ENCODE results near the gene ACOXL.

- TF ChIP-seq POLR2A (IDR thresholded peaks at IDR 0.05) (no peak), CTCF (IDR thresholded peaks at IDR 0.05) (no peak)
These were observed 298.6 kb downstream of the ACOXL start for GRCh38 chr2:111030945-111031344.
